ENCODE measurements around the gene RPH3AL. TPM values are rescaled to one million over a fixed set of nuclear protein-coding genes. Genes with fewer than 3 reads are reported as not detected.

RPH3AL gene
- total RNA-seq, 1 donor from 2014 or later, result 44.2 TPM

DNA sequence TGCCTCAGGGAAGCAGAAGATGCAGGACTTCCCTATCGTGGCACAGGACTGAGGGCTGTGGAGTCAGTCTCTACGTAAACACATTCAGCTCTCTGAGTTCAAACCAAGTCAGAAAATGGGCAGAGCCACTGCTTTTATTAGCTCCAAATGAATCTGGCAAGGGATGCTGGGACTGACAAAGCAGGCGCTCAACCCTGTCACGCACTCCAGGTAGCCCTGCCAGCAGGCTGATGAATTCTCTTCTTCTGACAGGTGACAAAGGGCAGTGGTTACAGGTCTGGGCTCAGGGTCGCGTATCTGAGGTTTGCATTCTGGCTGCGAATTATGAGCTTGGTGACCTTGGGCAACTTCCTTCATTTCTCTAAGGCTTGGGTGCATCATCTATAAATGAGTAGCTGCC lies 9.4 kb downstream of the RPH3AL start:
- no peaks in the 10 kb centered on the region for H3K4me1 ChIP-seq
- TF ChIP-seq, protein P1, sequence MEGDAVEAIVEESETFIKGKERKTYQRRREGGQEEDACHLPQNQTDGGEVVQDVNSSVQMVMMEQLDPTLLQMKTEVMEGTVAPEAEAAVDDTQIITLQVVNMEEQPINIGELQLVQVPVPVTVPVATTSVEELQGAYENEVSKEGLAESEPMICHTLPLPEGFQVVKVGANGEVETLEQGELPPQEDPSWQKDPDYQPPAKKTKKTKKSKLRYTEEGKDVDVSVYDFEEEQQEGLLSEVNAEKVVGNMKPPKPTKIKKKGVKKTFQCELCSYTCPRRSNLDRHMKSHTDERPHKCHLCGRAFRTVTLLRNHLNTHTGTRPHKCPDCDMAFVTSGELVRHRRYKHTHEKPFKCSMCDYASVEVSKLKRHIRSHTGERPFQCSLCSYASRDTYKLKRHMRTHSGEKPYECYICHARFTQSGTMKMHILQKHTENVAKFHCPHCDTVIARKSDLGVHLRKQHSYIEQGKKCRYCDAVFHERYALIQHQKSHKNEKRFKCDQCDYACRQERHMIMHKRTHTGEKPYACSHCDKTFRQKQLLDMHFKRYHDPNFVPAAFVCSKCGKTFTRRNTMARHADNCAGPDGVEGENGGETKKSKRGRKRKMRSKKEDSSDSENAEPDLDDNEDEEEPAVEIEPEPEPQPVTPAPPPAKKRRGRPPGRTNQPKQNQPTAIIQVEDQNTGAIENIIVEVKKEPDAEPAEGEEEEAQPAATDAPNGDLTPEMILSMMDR (IDR thresholded peaks at IDR 0.05), result no peak
- peak in 1 of 2 donors; percentile 52 for DNase-seq (ENCODE audit: low spot score in 2 of 2)
- no peaks in the 10 kb centered on the region for H3K9me3 ChIP-seq
- H3K4me3 ChIP-seq, result no peak overlapping the region
- H3K36me3 ChIP-seq, result no peaks in the 10 kb centered on the region
- intact Hi-C loops (cut with DNase I), result no loop called here
- H3K27ac ChIP-seq, result no peak overlapping the region
- no peaks in the 10 kb centered on the region for H3K27me3 ChIP-seq

GRCh38 chr17:340074-340473 lies 12.5 kb downstream of the RPH3AL start:
- no peaks in the 10 kb centered on the region for H3K27me3 ChIP-seq
- intact Hi-C loops (cut with DNase I), result no loop called here
- no peaks in the 10 kb centered on the region for H3K9me3 ChIP-seq
- no peaks in the 10 kb centered on the region for H3K36me3 ChIP-seq
- H3K4me3 ChIP-seq, result no peak overlapping the region
- TF ChIP-seq, protein P1 (IDR thresholded peaks at IDR 0.05), result no peak
- DNase-seq (ENCODE audit: low spot score in 2 of 2), result peak in 1 of 2 donors; percentile 45
- H3K27ac ChIP-seq, result no peak overlapping the region
- no peaks in the 10 kb centered on the region for H3K4me1 ChIP-seq

DNA sequence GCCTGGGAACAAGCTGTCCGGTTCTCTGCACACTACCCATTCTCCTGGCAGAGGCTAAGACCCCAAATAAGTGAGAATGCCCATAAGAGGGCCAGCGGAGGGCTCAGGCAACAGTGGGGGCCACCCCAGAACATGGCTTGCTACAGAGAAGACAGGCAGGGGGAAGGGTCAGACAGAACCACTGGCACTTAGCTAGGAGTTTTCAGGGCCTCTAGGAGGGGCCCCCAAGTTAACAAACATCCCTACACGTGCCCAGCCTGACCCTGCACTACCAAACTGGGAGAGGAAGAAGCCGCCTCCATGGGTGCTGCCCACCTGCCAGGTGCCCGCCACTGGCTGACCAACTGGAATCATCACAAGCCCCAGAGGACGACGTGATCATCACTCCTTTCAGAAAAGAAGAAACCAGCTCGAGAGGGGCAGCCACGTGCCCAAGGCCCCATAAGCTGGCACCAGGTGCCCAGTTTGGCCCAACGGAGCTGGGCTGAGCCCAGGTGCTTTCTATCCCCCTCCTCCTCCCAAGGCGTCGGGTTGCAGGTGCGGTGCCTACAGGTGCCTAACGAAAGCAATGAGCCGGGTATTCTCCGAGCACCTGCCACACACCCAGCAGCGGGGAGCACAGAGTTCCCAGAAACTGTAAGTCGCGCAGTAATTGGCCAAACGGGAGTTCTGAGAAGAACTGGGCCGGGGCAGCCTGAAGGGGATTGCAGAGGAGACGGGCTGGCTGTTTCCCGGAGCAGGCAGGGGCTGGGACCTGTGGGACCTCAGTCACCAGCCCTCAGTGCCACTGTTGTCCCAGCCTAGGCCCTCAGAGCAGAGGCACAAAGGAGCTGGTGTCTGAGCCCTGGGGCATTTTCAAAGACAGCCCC lies 13.2 kb downstream of the RPH3AL start:
- DNase-seq (ENCODE audit: low spot score in 2 of 2), result no peak
- TF ChIP-seq, protein P1 (IDR thresholded peaks at IDR 0.05), result no peak
- Histone ChIP-seq H3K4me1 (no peaks in the 10 kb centered on the region), H3K27me3 (no peaks in the 10 kb centered on the region), H3K36me3 (no peaks in the 10 kb centered on the region), H3K27ac (no peak overlapping the region), H3K4me3 (no peak overlapping the region), H3K9me3 (no peaks in the 10 kb centered on the region)
- intact Hi-C loops (cut with DNase I), result no loop called here

GRCh38 chr17:338442-339192 lies 14.0 kb downstream of the RPH3AL start:
- Histone ChIP-seq H3K36me3 (no peaks in the 10 kb centered on the region), H3K4me1 (no peaks in the 10 kb centered on the region), H3K9me3 (no peaks in the 10 kb centered on the region), H3K27ac (no peak overlapping the region), H3K27me3 (no peaks in the 10 kb centered on the region), H3K4me3 (no peak overlapping the region)
- intact Hi-C loops (cut with DNase I), result no loop called here
- TF ChIP-seq, protein P1 (IDR thresholded peaks at IDR 0.05), result no peak
- DNase-seq (ENCODE audit: low spot score in 2 of 2), result no peak

GRCh38 chr17:337866-338265 lies 14.7 kb downstream of the RPH3AL start:
- Histone ChIP-seq H3K4me1 (no peaks in the 10 kb centered on the region), H3K4me3 (no peak overlapping the region), H3K27me3 (no peaks in the 10 kb centered on the region), H3K36me3 (no peaks in the 10 kb centered on the region), H3K27ac (no peak overlapping the region), H3K9me3 (no peaks in the 10 kb centered on the region)
- no peak for DNase-seq (ENCODE audit: low spot score in 2 of 2)
- TF ChIP-seq, protein P1 (IDR thresholded peaks at IDR 0.05), result no peak
- intact Hi-C loops (cut with DNase I), result no loop called here

All from ascending aorta (tissue), 2 donors.